Panc1 (cell line): ENCODE measurements around the gene DLGAP3. TPM values are rescaled to one million over a fixed set of nuclear protein-coding genes. Genes with fewer than 3 reads are reported as not detected.

Experiments used
- ATAC-seq: fragments of 200-7000 bp; cut with Tn5 transposase; 2 replicates; pipeline ENCODE4 v1.9.1; 2020; ENCODE audit warnings: mild to moderate bottlenecking, moderate library complexity
- BruUV-seq: library from RNA; stranded (reverse); fragments of 400-500 nt; replicated peaks from 2 replicates; lab custom pipeline; 2021; lab: Mats Ljungman, UMichigan
- CTCF ChIA-PET: fragments of 300-600 bp; sonication (Branson Sonifier 250); formaldehyde crosslinking; loops from one replicate; lab custom pipeline; 2022; ENCODE audit warnings: antibody characterized with exemption; lab: Charles Lee
- POLR2A ChIA-PET: fragments of 300-600 bp; sonication (Branson Sonifier 250); formaldehyde crosslinking; loops from one replicate; lab custom pipeline; 2022; ENCODE audit warnings: antibody characterized with exemption; lab: Charles Lee
- DNase-seq: peaks from one replicate; pipeline ENCODE4 v3.0.0-alpha.2; 2010; ENCODE audit warnings: low read depth, low spot score
- H3K27ac ChIP-seq: 2 replicates; pipeline ENCODE4 v1.5.1; 2011; ENCODE audit warnings: mild to moderate bottlenecking, low read length, inconsistent platforms
- H3K27me3 ChIP-seq: fragments of 200-500 bp; sonication (Bioruptor generic); 2 replicates; pipeline ENCODE4 v1.6.0; 2014; ENCODE audit warnings: low read length, inconsistent platforms; ENCODE audit not compliant: control insufficient read depth, insufficient read depth
- H3K36me3 ChIP-seq: fragments of 200-500 bp; sonication (Bioruptor generic); 2 replicates; pipeline ENCODE4 v1.5.1; 2014; ENCODE audit warnings: inconsistent platforms, mild to moderate bottlenecking, low read length, moderate library complexity; ENCODE audit not compliant: control insufficient read depth, insufficient read depth
- H3K4me1 ChIP-seq: 2 replicates; pipeline ENCODE4 v1.5.1; 2011; ENCODE audit warnings: inconsistent platforms, mild to moderate bottlenecking, low read length, moderate library complexity; ENCODE audit not compliant: control insufficient read depth, insufficient read depth
- H3K4me3 ChIP-seq, 2 experiments: 2 replicates each; pipeline ENCODE4 v1.5.1; 2011 to 2012; ENCODE audit warnings: low read depth in 2 of 2, low read length in 2 of 2, mild to moderate bottlenecking in 2 of 2, inconsistent platforms in 1 of 2, moderate library complexity in 1 of 2
- H3K9me3 ChIP-seq: fragments of 200-500 bp; sonication (Bioruptor generic); 2 replicates; pipeline ENCODE4 v1.5.1; 2014; ENCODE audit warnings: low read depth, mild to moderate bottlenecking, inconsistent platforms, low read length, moderate library complexity; ENCODE audit not compliant: control insufficient read depth, insufficient read depth
- CTCF ChIP-seq: fragments of 450-650 bp; IDR thresholded peaks from 2 replicates; pipeline ENCODE4 v1.5.1; 2017; ENCODE audit warnings: mild to moderate bottlenecking
- POLR2AphosphoS5 ChIP-seq: IDR thresholded peaks from 2 replicates; pipeline ENCODE4 v1.6.1; 2012; ENCODE audit warnings: mild to moderate bottlenecking, low read depth, low read length, moderate library complexity
- REST ChIP-seq, 2 experiments: IDR thresholded peaks; 2 replicates each; pipeline ENCODE4 v1.6.1; 2011 to 2012; ENCODE audit warnings: low read depth in 2 of 2, control low read depth in 1 of 2, low read length in 1 of 2, mild to moderate bottlenecking in 1 of 2, moderate library complexity in 1 of 2; ENCODE audit not compliant: insufficient read depth in 1 of 2
- SIN3A ChIP-seq: IDR thresholded peaks from 2 replicates; pipeline ENCODE4 v1.6.1; 2012; ENCODE audit warnings: low read depth, mild to moderate bottlenecking, low read length, moderate library complexity, borderline replicate concordance; ENCODE audit not compliant: insufficient read depth
- TCF7L2 ChIP-seq: IDR thresholded peaks from 2 replicates; pipeline ENCODE4 v1.6.1; 2011; ENCODE audit warnings: mild to moderate bottlenecking, low read depth, low read length, inconsistent platforms
- in situ Hi-C: cut with HindIII; loops from 2 replicates; pipeline ENCODE4 v1.10.0; 2016; ENCODE audit warnings: low sequenced_read_pairs, low pct_unique_long_range_greater_than_20kb
- intact Hi-C: fragments of 100-400 bp; cut with micrococcal nuclease; formaldehyde crosslinking; loops from one replicate; pipeline ENCODE4 v1.10.0; 2022; ENCODE audit not compliant: unreplicated experiment
- total RNA-seq: library from RNA; stranded (reverse); gene quantifications from one replicate; pipeline ENCODE4 v1.2.1, GENCODE V29; 2021; ENCODE audit not compliant: unreplicated experiment

The DLGAP3 gene
- total RNA-seq, 1 experiment from 2014 or later = 0.87 TPM

GRCh38 chr1:34896612-34897011 is 32.8 kb downstream of the DLGAP3 start:
- Histone ChIP-seq H3K27me3 (peaks cover 11% of the 10 kb centered on the region; the same call in 1 of the 2 replicates), H3K4me1 (no peaks in the 10 kb centered on the region), H3K27ac (no peak overlapping the region), H3K4me3 (no peak overlapping the region), H3K9me3 (peaks cover 17% of the 10 kb centered on the region), H3K36me3 (no peaks in the 10 kb centered on the region)
- no peak for TF ChIP-seq REST (IDR thresholded peaks at IDR 0.05; ENCODE audit: insufficient read depth in 1 of 2, low read depth in 2 of 2, low read length in 1 of 2)
- TF ChIP-seq POLR2AphosphoS5 = no peak
- POLR2A ChIA-PET = interaction anchor here (0.7 kb wide), 1 partner anchor 762 kb away, joined by 5 read pairs; no protein-coding TSS in a partner anchor
- no peak for ATAC-seq
- in situ Hi-C loops = no loop called here
- CTCF ChIA-PET = no interaction called here
- no peak for DNase-seq
- intact Hi-C loops = no loop called here
- BruUV-seq = no TSS peak

- intact Hi-C loops = no loop called here
- DNase-seq (no peak), ATAC-seq (no peak)
- Histone ChIP-seq H3K27me3 (no peaks in the 10 kb centered on the region), H3K36me3 (no peaks in the 10 kb centered on the region), H3K4me1 (no peaks in the 10 kb centered on the region), H3K4me3 (no peak overlapping the region), H3K27ac (no peak overlapping the region), H3K9me3 (peaks cover 18% of the 10 kb centered on the region)
- ChIA-PET POLR2A (no interaction called here), CTCF (no interaction called here)
- TF ChIP-seq TCF7L2 (no peak), SIN3A (no peak), REST (IDR thresholded peaks at IDR 0.05; ENCODE audit: insufficient read depth in 1 of 2, low read depth in 2 of 2, low read length in 1 of 2) (no peak), CTCF (no peak), POLR2AphosphoS5 (no peak)
- in situ Hi-C loops = no loop called here
- BruUV-seq = no TSS peak
Observed at GRCh38 chr1:34889705-34890104, 39.7 kb downstream of the DLGAP3 start.
